AG04450 (cell line): ENCODE measurements around the gene MAX. TPM values are rescaled to one million over a fixed set of nuclear protein-coding genes. Genes with fewer than 3 reads are reported as not detected.

ENCODE experiments used
- CTCF ChIA-PET: fragments of 300-600, 350-600 bp; formaldehyde crosslinking; extraction: SDS; loops from one replicate; lab custom pipeline; 2022; ENCODE audit warnings: antibody characterized with exemption, inconsistent platforms; lab: Charles Lee
- POLR2A ChIA-PET: fragments of 350-600 bp; formaldehyde crosslinking; extraction: SDS; loops from one replicate; lab custom pipeline; 2021; ENCODE audit warnings: antibody characterized with exemption, inconsistent platforms; lab: Yijun Ruan, JAX
- DNase-seq: peaks from one replicate; pipeline ENCODE4 v3.0.0-alpha.2; 2011; ENCODE audit warnings: low read depth, low spot score
- H3K27ac ChIP-seq: one replicate; pipeline ENCODE4 v1.5.1; 2012; ENCODE audit warnings: low read depth, low read length, control low read depth
- H3K27me3 ChIP-seq: one replicate; pipeline ENCODE4 v1.6.0; 2012; ENCODE audit warnings: low read length; ENCODE audit not compliant: control insufficient read depth, insufficient read depth
- H3K4me3 ChIP-seq: 2 replicates; pipeline ENCODE4 v1.5.1; 2011; ENCODE audit warnings: mild to moderate bottlenecking, low read depth, low read length, control low read depth
- H3K9me3 ChIP-seq: 2 replicates; pipeline ENCODE4 v1.5.1; 2012; ENCODE audit warnings: low read length; ENCODE audit not compliant: control insufficient read depth, insufficient read depth
- polyA minus RNA-seq: library from RNA; depleted of rRNA, polyadenylated mRNA; stranded (reverse); fragments of >200 nt; gene quantifications from 2 replicates; pipeline ENCODE4 v1.2.3, GENCODE V29; 2011; rRNA and poly(A)+ RNA removed
- polyA plus RNA-seq: library from polyadenylated mRNA; depleted of rRNA; stranded (reverse); fragments of >200 nt; gene quantifications from 2 replicates; pipeline ENCODE4 v1.2.3, GENCODE V29; 2011; rRNA removed
- TF ChIP-seq, protein P1 (sequence below): IDR thresholded peaks from 2 replicates; pipeline ENCODE4 v1.5.1; 2011; ENCODE audit warnings: low read depth, low read length, control low read depth, inconsistent platforms

MAX gene, protein sequence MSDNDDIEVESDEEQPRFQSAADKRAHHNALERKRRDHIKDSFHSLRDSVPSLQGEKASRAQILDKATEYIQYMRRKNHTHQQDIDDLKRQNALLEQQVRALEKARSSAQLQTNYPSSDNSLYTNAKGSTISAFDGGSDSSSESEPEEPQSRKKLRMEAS
- 59.2 and 62.0 TPM in 2 replicates for polyA plus RNA-seq
- 63.7 and 81.0 TPM in 2 replicates for polyA minus RNA-seq

DNA sequence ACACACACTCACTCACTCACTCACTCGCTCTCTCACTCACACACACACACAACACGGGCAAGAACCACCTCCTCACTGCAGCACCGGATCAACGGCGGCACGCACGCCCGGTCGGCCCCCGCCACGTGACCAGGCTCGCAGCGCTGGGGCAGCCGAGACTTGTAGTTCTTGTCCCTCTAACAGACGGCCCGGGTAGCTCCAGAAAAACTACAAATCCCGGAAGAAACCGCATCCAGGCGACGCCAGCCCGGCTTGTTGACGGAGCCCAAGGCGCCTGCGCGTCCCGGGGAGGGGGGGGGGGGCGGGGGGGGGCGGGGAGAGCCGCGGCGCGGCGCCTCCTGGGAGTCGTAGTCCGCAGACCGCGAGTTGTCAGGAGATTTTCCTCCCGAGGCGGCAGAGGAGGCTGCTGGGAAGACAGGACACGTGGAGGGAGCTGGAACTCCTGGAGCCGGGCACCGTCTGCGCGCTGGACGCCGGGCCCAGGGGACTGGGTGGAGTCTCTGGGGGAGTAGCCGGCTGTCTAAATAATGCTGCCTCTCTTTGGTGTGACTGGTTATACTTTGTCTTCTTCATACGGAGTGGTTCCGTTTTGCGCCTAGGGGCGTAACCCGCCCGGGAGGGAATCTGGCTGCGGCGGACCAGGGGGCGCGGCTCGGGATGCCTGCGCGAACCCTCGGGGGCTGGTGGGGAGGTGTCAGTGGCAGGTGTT, at the start of gene MAX:
Gene MAX (minus strand): TSS at position 77 of the 709 bp plus-strand sequence. CDS start 178 bp downstream, outside the sequence.
- peak within 1 kb of the TSS; percentile 74 for H3K27ac ChIP-seq
- CTCF ChIA-PET: interaction anchor here (0.8 to 1.3 kb wide), 6 partner anchors 8 to 855 kb away, joined by 3 to 5 read pairs (median 4); no protein-coding TSS in a partner anchor
- H3K9me3 ChIP-seq: peaks cover 3% of the 10 kb centered on the region; the same call in 1 of the 2 replicates
- no peaks in the 10 kb centered on the region for H3K27me3 ChIP-seq
- POLR2A ChIA-PET: interaction anchor here (0.5 to 1.0 kb wide), 2 partner anchors 141 to 309 kb away, joined by 3 to 5 read pairs; partner anchors contain the start of gene FUT8
- peak; percentile 96 for DNase-seq
- TF ChIP-seq, protein P1, sequence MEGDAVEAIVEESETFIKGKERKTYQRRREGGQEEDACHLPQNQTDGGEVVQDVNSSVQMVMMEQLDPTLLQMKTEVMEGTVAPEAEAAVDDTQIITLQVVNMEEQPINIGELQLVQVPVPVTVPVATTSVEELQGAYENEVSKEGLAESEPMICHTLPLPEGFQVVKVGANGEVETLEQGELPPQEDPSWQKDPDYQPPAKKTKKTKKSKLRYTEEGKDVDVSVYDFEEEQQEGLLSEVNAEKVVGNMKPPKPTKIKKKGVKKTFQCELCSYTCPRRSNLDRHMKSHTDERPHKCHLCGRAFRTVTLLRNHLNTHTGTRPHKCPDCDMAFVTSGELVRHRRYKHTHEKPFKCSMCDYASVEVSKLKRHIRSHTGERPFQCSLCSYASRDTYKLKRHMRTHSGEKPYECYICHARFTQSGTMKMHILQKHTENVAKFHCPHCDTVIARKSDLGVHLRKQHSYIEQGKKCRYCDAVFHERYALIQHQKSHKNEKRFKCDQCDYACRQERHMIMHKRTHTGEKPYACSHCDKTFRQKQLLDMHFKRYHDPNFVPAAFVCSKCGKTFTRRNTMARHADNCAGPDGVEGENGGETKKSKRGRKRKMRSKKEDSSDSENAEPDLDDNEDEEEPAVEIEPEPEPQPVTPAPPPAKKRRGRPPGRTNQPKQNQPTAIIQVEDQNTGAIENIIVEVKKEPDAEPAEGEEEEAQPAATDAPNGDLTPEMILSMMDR: no peak
- peak within 1 kb of the TSS; percentile 79 for H3K4me3 ChIP-seq

GRCh38 chr14:65151609-65151956, 49.3 kb upstream of the MAX start:
- Histone ChIP-seq H3K4me3 (no peak overlapping the region), H3K9me3 (no peaks in the 10 kb centered on the region), H3K27me3 (peaks cover 14% of the 10 kb centered on the region), H3K27ac (no peak overlapping the region)
- POLR2A ChIA-PET: no interaction called here
- DNase-seq: no peak
- CTCF ChIA-PET: interaction anchor here (0.6 to 1.8 kb wide), 2 partner anchors 72 to 673 kb away, joined by 4 to 7 read pairs; no protein-coding TSS in a partner anchor
- TF ChIP-seq, protein P1: no peak

GRCh38 chr14:65150898-65151608, 48.7 kb upstream of the MAX start:
- no peak for DNase-seq
- ChIA-PET POLR2A (no interaction called here), CTCF (interaction anchor here (0.6 kb wide), 1 partner anchor 72 kb away, joined by 4 read pairs; no protein-coding TSS in a partner anchor)
- TF ChIP-seq, protein P1: no peak
- Histone ChIP-seq H3K27me3 (peaks cover 14% of the 10 kb centered on the region), H3K4me3 (no peak overlapping the region), H3K27ac (no peak overlapping the region), H3K9me3 (no peaks in the 10 kb centered on the region)

DNA sequence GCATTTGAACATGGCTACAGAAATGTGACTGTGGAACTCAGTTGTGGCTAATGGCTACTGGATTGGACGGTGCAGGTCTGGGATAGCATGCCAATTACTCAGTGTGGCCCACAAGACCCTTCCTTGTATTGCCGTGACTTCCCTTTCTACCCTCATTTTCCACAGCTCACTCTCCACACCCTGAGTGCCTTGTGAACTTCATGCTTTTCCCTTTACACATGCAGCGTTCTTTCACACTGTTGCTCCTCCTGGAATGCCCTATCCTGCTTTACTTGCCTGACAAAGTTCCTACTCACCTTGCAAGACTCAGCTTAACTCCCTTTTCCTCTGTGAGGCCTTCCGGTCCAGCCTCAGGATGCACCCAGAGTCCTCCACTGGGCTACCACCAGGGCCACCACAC, 46.8 kb upstream of the MAX start:
- Histone ChIP-seq H3K27ac (no peak overlapping the region), H3K9me3 (no peaks in the 10 kb centered on the region; the same call in 1 of the 2 replicates), H3K4me3 (no peak overlapping the region), H3K27me3 (peaks cover 23% of the 10 kb centered on the region)
- CTCF ChIA-PET: no interaction called here
- POLR2A ChIA-PET: no interaction called here
- TF ChIP-seq, protein P1: no peak
- no peak for DNase-seq
